Natural killer cell (primary cell): Measurements from ENCODE around the gene RRH. TPM values are rescaled to one million over a fixed set of nuclear protein-coding genes. Genes with fewer than 3 reads are reported as not detected.
"Not testable (repeated sequence)": the region's sequence is repeated elsewhere in the genome, so short reads cannot be mapped to it uniquely, and the experiment has no call there.

Experiments
- ATAC-seq, 3 donors: fragments of 150-1000 bp in 2 of 3; fragments of 200-7000 bp in 1 of 3; cut with Tn5 transposase; 1 replicate in 1 of 3; 2 replicates in 2 of 3; pipeline ENCODE4 v1.10.0; 2021; ENCODE audit warnings: mild to moderate bottlenecking in 2 of 3, moderate library complexity in 2 of 3
- DNase-seq, 2 donors: peaks; one replicate each; pipeline versions ENCODE4 v3.0.0 to v3.0.0-alpha.2; 2013 to 2021; ENCODE audit warnings: mixed read lengths in 1 of 2
- H3K27ac ChIP-seq: one replicate; pipeline ENCODE4 v1.5.1; 2013; ENCODE audit warnings: mild to moderate bottlenecking, low read length
- H3K27me3 ChIP-seq: one replicate; pipeline ENCODE4 v1.6.1; 2013; ENCODE audit warnings: low read length; ENCODE audit not compliant: control insufficient read depth, insufficient read depth
- H3K36me3 ChIP-seq: one replicate; pipeline ENCODE4 v1.6.1; 2013; ENCODE audit warnings: low read length; ENCODE audit not compliant: control insufficient read depth, insufficient read depth
- H3K4me1 ChIP-seq: one replicate; pipeline ENCODE4 v1.6.1; 2013; ENCODE audit warnings: low read length; ENCODE audit not compliant: control insufficient read depth, insufficient read depth
- H3K4me3 ChIP-seq: one replicate; pipeline ENCODE4 v1.5.1; 2013; ENCODE audit warnings: low read length
- H3K9me3 ChIP-seq: one replicate; pipeline ENCODE4 v1.6.1; 2013; ENCODE audit warnings: low read length; ENCODE audit not compliant: control insufficient read depth, insufficient read depth
- H3K27ac Mint-ChIP-seq, 2 donors: one replicate each; pipeline ENCODE4 v1.8.0; 2022; ENCODE audit warnings: mild to moderate bottlenecking in 2 of 2, mixed read lengths in 2 of 2, moderate library complexity in 1 of 2
- H3K27me3 Mint-ChIP-seq, 2 donors: one replicate each; pipeline ENCODE4 v1.8.0; 2022; ENCODE audit warnings: low read depth in 2 of 2, mixed read lengths in 2 of 2
- H3K36me3 Mint-ChIP-seq: one replicate; pipeline ENCODE4 v1.8.0; 2022; ENCODE audit warnings: mixed read lengths
- H3K4me1 Mint-ChIP-seq, 2 donors: one replicate each; pipeline ENCODE4 v1.8.0; 2022; ENCODE audit warnings: mixed read lengths in 2 of 2
- H3K4me3 Mint-ChIP-seq: one replicate; pipeline ENCODE4 v1.8.0; 2022; ENCODE audit warnings: mild to moderate bottlenecking, moderate library complexity, mixed read lengths
- H3K9me3 Mint-ChIP-seq, 2 donors: one replicate each; pipeline ENCODE4 v1.8.0; 2022; ENCODE audit warnings: mixed read lengths in 2 of 2
- WGBS: methylation state at CpG from one replicate; pipeline ENCODE4 v1.1.7; 2013; ENCODE audit warnings: missing lambda C conversion rate; ENCODE audit not compliant: insufficient coverage; 5-methylcytosine and 5-hydroxymethylcytosine counted together
- intact Hi-C: fragments of 100-400 bp; cut with micrococcal nuclease; formaldehyde crosslinking; loops from one replicate; pipeline ENCODE4 v1.14.2; 2022
- total RNA-seq, 4 donors: library from RNA; stranded (reverse); fragments of 120-200 nt in 1 of 4; gene quantifications; one replicate each; pipeline versions ENCODE4 v1.2.3 to v1.2.4, GENCODE V29; 2013 to 2022
- TF ChIP-seq, protein P1 (sequence below): fragments of 200-600 bp; IDR thresholded peaks from one replicate; pipeline ENCODE4 v1.8.0; 2022; ENCODE audit warnings: antibody characterized with exemption

RRH gene
- under 1 TPM in 1 of 3 donors, not detected in 2; 0.24 TPM for total RNA-seq
- total RNA-seq (2013): 0.34 TPM

DNA sequence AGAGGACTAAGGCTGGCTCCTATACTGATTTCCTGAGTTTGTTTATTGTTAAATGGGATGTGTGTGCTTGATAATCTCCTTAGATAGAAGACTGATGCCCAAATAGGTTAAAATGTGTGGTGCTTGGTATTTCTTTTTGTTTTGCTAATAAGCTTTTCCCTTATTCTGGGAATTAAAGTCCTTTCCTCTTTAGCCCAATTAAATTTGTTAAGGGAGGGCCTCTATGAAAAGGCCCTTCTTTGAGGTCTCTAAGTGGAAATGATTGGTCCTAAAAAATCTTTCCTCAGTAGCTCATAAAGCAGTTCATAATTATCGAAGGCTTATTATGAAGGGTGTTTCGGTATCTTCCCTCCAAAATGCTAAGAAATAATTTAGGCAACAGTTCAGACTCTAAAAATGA is at the start of gene RRH:
TSS of gene RRH (plus strand) at position 301 of the 400 bp plus-strand sequence. CDS start at position 357, 56 bp downstream.
- H3K36me3 Mint-ChIP-seq: no peaks in the 10 kb centered on the region
- no peaks in the 10 kb centered on the region for H3K9me3 Mint-ChIP-seq
- Histone ChIP-seq H3K9me3 (no peaks in the 10 kb centered on the region), H3K36me3 (peaks cover 31% of the 10 kb centered on the region), H3K4me3 (no peak within 1 kb of the TSS), H3K27me3 (no peaks in the 10 kb centered on the region), H3K4me1 (no peaks in the 10 kb centered on the region), H3K27ac (no peak within 1 kb of the TSS)
- TF ChIP-seq, protein P1, sequence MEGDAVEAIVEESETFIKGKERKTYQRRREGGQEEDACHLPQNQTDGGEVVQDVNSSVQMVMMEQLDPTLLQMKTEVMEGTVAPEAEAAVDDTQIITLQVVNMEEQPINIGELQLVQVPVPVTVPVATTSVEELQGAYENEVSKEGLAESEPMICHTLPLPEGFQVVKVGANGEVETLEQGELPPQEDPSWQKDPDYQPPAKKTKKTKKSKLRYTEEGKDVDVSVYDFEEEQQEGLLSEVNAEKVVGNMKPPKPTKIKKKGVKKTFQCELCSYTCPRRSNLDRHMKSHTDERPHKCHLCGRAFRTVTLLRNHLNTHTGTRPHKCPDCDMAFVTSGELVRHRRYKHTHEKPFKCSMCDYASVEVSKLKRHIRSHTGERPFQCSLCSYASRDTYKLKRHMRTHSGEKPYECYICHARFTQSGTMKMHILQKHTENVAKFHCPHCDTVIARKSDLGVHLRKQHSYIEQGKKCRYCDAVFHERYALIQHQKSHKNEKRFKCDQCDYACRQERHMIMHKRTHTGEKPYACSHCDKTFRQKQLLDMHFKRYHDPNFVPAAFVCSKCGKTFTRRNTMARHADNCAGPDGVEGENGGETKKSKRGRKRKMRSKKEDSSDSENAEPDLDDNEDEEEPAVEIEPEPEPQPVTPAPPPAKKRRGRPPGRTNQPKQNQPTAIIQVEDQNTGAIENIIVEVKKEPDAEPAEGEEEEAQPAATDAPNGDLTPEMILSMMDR: no peak
- H3K27me3 Mint-ChIP-seq: no peaks in the 10 kb centered on the region
- H3K4me1 Mint-ChIP-seq: no peaks in the 10 kb centered on the region
- intact Hi-C loops: no loop called here
- 100% methylated on average over 1 of the region's 2 CpGs for WGBS
- H3K4me3 Mint-ChIP-seq: no peak within 1 kb of the TSS
- DNase-seq: no peak
- no peak for ATAC-seq
- H3K27ac Mint-ChIP-seq: no peak within 1 kb of the TSS

GRCh38 chr4:109782092-109782491 is 45.7 kb upstream of the RRH start:
- ATAC-seq, H3K27ac ChIP-seq, H3K36me3 ChIP-seq, H3K27ac Mint-ChIP-seq, intact Hi-C loops, H3K4me1 Mint-ChIP-seq, H3K4me1 ChIP-seq, DNase-seq, H3K4me3 Mint-ChIP-seq, H3K9me3 Mint-ChIP-seq, H3K9me3 ChIP-seq, H3K36me3 Mint-ChIP-seq, H3K4me3 ChIP-seq, H3K27me3 ChIP-seq: not testable (repeated sequence)
- 70% methylated on average over 1 of the region's 2 CpGs for WGBS
- H3K27me3 Mint-ChIP-seq: peaks cover 16 to 19% of the 10 kb centered on the region in 2 donors

GRCh38 chr4:109786846-109787245 is 40.9 kb upstream of the RRH start:
- no peak overlapping the region for H3K4me3 ChIP-seq
- H3K4me1 ChIP-seq: no peaks in the 10 kb centered on the region
- H3K9me3 Mint-ChIP-seq: peaks cover 0 to 11% of the 10 kb centered on the region in 2 donors
- H3K4me1 Mint-ChIP-seq: no peaks in the 10 kb centered on the region
- H3K27ac Mint-ChIP-seq: no peak overlapping the region
- H3K36me3 ChIP-seq: no peaks in the 10 kb centered on the region
- peaks cover 15 to 53% of the 10 kb centered on the region in 2 donors for H3K27me3 Mint-ChIP-seq
- ATAC-seq: no peak
- intact Hi-C loops: no loop called here
- no peak overlapping the region for H3K4me3 Mint-ChIP-seq
- TF ChIP-seq, protein P1: no peak
- no CpG with 5 or more reads among the region's 1 CpG for WGBS
- no peak overlapping the region for H3K27ac ChIP-seq
- H3K36me3 Mint-ChIP-seq: no peaks in the 10 kb centered on the region
- H3K9me3 ChIP-seq: no peaks in the 10 kb centered on the region
- no peak for DNase-seq
- H3K27me3 ChIP-seq: no peaks in the 10 kb centered on the region

- H3K27ac ChIP-seq: no peak overlapping the region
- peaks cover 2% of the 10 kb centered on the region for H3K27me3 ChIP-seq
- no peaks in the 10 kb centered on the region for H3K4me1 ChIP-seq
- no CpG with 5 or more reads among the region's 1 CpG for WGBS
- Mint-ChIP-seq H3K4me1 (no peaks in the 10 kb centered on the region), H3K9me3 (peaks cover 0 to 11% of the 10 kb centered on the region in 2 donors), H3K36me3 (no peaks in the 10 kb centered on the region), H3K4me3 (no peak overlapping the region), H3K27me3 (peaks cover 11 to 50% of the 10 kb centered on the region in 2 donors), H3K27ac (no peak overlapping the region)
- ATAC-seq (no peak), DNase-seq (no peak)
- no peaks in the 10 kb centered on the region for H3K9me3 ChIP-seq
- no peak overlapping the region for H3K4me3 ChIP-seq
- TF ChIP-seq, protein P1: no peak
- no peaks in the 10 kb centered on the region for H3K36me3 ChIP-seq
- intact Hi-C loops: no loop called here
Measured at GRCh38 chr4:109787807-109788206, 40.0 kb upstream of the RRH start.
